GM19025 (cell line): Measurements from ENCODE around the gene PLEKHD1.
"Not testable (repeated sequence)": the region's sequence is repeated elsewhere in the genome, so short reads cannot be mapped to it uniquely, and the experiment has no call there.

ENCODE experiments used
- ATAC-seq: cut with Tn5 transposase; IDR thresholded peaks from one replicate; pipeline ENCODE4 v1.9.1; 2021; ENCODE audit warnings: mild to moderate bottlenecking, low read depth, moderate library complexity; ENCODE audit not compliant: unreplicated experiment

PLEKHD1 gene

GRCh38 chr14:69480136-69480535, 4.4 kb upstream of the PLEKHD1 start:
- no peak for ATAC-seq

GRCh38 chr14:69481815-69482568, 2.5 kb upstream of the PLEKHD1 start:
- ATAC-seq = peak; percentile 97

GRCh38 chr14:69483765-69484443, 624 bp upstream of the PLEKHD1 start:
- no peak for ATAC-seq

GRCh38 chr14:69485315-69485660, 760 bp downstream of the PLEKHD1 start:
- no peak for ATAC-seq

GRCh38 chr14:69485701-69486100, 1.2 kb downstream of the PLEKHD1 start:
- no peak for ATAC-seq

GRCh38 chr14:69487226-69487625, 2.7 kb downstream of the PLEKHD1 start:
- ATAC-seq = no peak

DNA sequence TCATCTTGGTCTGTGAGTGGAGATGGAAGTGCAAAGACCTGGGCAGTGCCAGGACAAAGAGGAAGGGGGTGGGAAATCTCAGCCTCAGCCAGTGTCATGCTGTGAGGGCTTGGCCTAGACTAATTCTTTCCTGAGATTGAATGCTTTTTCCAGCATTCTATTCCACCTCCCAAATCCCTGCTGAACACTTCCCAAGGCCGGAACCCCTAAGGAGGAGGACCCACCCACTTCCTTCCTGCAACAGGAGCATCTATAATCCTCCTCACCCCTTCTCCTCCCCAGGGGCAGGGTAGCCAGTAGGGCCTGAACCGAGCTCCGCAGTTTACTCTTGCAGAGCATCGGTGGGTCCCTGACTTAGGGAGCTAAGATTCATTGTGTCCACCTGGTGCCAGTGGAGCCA, 3.2 kb downstream of the PLEKHD1 start:
- no peak for ATAC-seq

GRCh38 chr14:69489495-69489894, 5.0 kb downstream of the PLEKHD1 start:
- ATAC-seq = no peak

- no peak for ATAC-seq
These were observed 5.8 kb downstream of the PLEKHD1 start for GRCh38 chr14:69490219-69490918.

DNA sequence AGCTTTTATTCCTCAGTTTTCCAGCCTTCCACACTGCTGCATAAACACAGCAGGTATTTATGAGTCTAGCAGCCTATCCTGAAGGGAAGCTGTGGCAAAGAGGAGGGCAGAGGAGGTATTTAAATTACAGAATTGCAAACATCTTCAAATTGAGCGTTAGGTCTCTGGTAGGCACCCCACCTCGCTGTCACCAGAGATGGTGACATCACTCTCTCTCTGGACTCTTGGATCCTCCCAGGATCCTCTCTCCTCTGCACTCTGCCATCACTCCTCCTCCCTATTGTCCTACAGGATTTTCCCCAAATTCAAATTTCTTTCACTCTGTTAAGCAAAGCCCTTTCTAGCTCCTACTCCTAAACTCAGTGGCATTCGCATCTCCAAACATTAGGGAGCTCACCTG, 6.7 kb downstream of the PLEKHD1 start:
- no peak for ATAC-seq

DNA sequence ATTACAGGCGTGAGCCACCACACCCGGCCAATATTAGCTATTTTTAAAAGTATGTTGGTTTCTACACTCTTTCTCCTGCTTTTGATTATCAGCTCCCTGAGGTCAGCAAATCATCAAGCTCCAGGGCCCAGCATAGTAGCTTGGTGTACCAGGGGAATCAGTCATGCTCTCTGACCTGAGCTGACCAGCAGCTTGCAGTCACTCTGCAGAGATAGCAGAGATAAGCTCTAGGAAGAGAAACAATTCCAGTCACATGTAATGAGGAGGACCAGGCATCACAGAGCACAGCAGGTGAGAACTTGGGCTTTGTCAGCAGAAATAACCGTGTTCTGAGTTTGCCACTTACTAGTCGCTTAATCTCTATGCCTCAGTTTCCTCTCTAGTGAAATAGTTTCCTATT, 8.5 kb downstream of the PLEKHD1 start:
- ATAC-seq = no peak

DNA sequence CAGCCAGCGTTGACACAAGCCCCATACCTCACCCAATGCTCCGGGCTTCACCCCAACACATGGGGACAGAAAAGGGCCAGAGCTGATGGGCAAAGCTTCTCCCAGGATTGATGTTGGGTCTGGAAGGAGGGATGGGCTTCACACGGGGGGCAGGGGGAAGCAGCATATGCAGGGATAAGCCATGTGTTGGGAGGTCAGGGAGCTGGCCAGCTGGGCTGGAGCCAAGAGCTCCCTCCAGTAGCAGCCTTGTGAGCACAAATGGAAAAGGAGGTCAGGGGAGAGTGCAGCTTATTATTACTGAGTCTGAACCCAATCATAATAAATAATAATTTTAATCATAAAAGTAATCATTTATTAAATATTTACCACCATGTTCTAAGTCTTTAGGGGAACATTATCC, 9.3 kb downstream of the PLEKHD1 start:
- no peak for ATAC-seq

DNA sequence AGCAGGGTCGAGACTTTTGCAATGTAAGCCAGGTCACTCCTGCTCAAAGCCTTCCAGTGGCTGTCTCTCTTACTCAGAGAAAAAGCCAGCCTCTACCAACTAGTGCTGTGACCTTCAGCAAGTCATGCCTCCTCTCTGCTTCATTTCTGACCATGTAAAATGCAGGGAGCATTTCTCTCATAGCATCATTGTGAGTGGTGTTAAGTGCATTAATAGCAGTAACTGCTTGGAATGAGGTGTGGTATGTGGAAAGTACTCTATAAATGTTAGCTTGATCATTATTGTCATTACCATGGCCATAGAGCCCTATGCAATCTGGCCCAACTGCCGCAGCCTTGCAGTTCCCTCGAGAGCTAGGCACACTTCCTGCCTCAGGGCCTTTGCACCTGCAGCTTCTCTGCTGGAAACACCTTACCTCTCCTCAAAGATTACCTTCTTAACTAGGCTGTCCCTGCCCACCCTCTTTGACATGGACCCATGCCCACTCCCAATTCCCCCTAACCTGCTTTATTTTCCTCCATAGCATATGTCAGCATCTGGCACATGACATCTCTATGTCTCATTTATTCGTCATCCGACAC, 10.9 kb downstream of the PLEKHD1 start:
- no peak for ATAC-seq

GRCh38 chr14:69497866-69498265, 13.3 kb downstream of the PLEKHD1 start:
- not testable (repeated sequence) for ATAC-seq

GRCh38 chr14:69498286-69498685, 13.8 kb downstream of the PLEKHD1 start:
- ATAC-seq = not testable (repeated sequence)

DNA sequence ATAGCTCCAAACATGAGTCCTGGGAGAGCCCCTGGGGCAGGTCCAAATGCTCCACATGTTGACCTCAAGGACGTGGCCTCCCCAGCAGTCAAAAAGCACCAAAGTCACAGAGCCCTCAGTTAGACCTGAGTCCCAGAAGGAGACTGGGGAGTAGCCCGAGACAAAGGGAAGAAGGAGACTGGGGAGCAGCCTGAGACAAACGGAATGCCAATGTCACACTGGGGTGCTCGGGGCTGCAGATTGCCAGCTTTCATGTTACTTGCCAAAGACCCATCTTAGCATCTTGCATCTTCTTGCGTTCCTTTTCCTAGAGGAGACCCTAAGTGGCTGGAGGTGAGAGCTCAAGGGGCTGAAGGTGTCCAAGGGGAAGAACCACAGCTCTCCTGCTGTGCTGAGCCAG, 14.9 kb downstream of the PLEKHD1 start:
- no peak for ATAC-seq

DNA sequence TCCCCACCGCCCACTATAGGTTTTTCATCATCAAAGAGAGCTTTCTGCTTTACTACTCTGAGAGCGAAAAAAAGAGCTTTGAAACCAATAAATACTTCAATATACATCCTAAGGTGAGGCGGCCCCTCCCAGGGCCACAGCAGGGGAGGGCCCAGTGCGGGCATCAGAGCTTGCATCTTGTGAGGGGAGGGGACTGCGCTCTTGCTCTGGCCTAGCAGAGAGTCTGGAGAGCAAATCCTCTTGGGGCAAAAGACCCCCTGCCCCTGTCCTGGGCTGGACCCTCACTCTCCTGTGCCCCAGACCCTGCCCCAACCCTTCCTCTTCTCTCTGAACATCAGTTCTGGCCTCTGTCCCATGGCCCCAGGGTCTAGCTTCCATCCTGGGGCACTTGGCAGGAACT, 15.6 kb downstream of the PLEKHD1 start:
- no peak for ATAC-seq

- no peak for ATAC-seq
These were observed 16.2 kb downstream of the PLEKHD1 start for GRCh38 chr14:69500736-69501135.

GRCh38 chr14:69501423-69501838, 16.9 kb downstream of the PLEKHD1 start:
- ATAC-seq = no peak

GRCh38 chr14:69504775-69505174, 20.2 kb downstream of the PLEKHD1 start:
- no peak for ATAC-seq
